H1 (cell line): Measurements from ENCODE around the gene NDUFB4. TPM values are rescaled to one million over a fixed set of nuclear protein-coding genes. Genes with fewer than 3 reads are reported as not detected.

ENCODE experiments used
- ASH2L ChIP-seq: fragments of 200-600, 300-600 bp; sonication (generic); IDR thresholded peaks from one replicate; pipeline ENCODE4 v1.7.1; 2017; ENCODE audit warnings: low read length
- BCL11A ChIP-seq, 2 experiments: IDR thresholded peaks; one replicate each; pipeline ENCODE4 v1.6.1; 2011; ENCODE audit warnings: low read depth in 2 of 2, low read length in 2 of 2, mild to moderate bottlenecking in 2 of 2
- CEBPB ChIP-seq: IDR thresholded peaks from 2 replicates; pipeline ENCODE4 v1.6.1; 2012; ENCODE audit warnings: low read depth, low read length
- CREB1 ChIP-seq: IDR thresholded peaks from 2 replicates; pipeline ENCODE4 v1.6.1; 2012; ENCODE audit warnings: inconsistent platforms
- GABPA ChIP-seq: IDR thresholded peaks from 2 replicates; pipeline ENCODE4 v1.6.1; 2011; ENCODE audit warnings: mild to moderate bottlenecking, low read length, moderate library complexity, borderline replicate concordance; ENCODE audit not compliant: insufficient read depth
- GTF2F1 ChIP-seq: IDR thresholded peaks from 2 replicates; pipeline ENCODE4 v1.6.1; 2012; ENCODE audit warnings: low read depth, low read length, improper control_type of control experiment, borderline replicate concordance
- HDAC2 ChIP-seq, 2 experiments: fragments of 300-600 bp in 1 of 2; sonication (generic) in 1 of 2; IDR thresholded peaks; 2 replicates each; pipeline ENCODE4 v1.6.1; 2011 to 2012; ENCODE audit warnings: low read depth in 2 of 2, low read length in 2 of 2, mild to moderate bottlenecking in 2 of 2, moderate library complexity in 2 of 2, borderline replicate concordance in 1 of 2, inconsistent platforms in 1 of 2
- JUN ChIP-seq: IDR thresholded peaks from 2 replicates; pipeline ENCODE4 v1.6.1; 2011; ENCODE audit warnings: low read depth, mild to moderate bottlenecking, improper control_type of control experiment, low read length
- KDM5A ChIP-seq: fragments of 200-600 bp; IDR thresholded peaks from 2 replicates; pipeline ENCODE4 v1.7.1; 2012; ENCODE audit warnings: mild to moderate bottlenecking, low read length, inconsistent platforms, mixed read lengths
- MAFK ChIP-seq: IDR thresholded peaks from 2 replicates; pipeline ENCODE4 v1.6.1; 2012; ENCODE audit warnings: low read depth, mild to moderate bottlenecking, improper control_type of control experiment, low read length
- PHF8 ChIP-seq: fragments of 200-600 bp; sonication (generic); conservative IDR thresholded peaks from 2 replicates; pipeline ENCODE4 v1.7.1; 2012; ENCODE audit warnings: low read depth, mild to moderate bottlenecking, inconsistent platforms, low read length, moderate library complexity
- POLR2A ChIP-seq, 2 experiments: IDR thresholded peaks; 1 replicate in 1 of 2; 2 replicates in 1 of 2; pipeline ENCODE4 v1.6.1; 2011; ENCODE audit warnings: low read depth in 2 of 2, low read length in 2 of 2, mild to moderate bottlenecking in 2 of 2; ENCODE audit errors: control extremely low read depth in 1 of 2
- RNF2 ChIP-seq: fragments of 200-900, 300-1000 bp; sonication (generic); IDR thresholded peaks from 2 replicates; pipeline ENCODE4 v1.7.1; 2016; ENCODE audit warnings: borderline replicate concordance, low read depth, mild to moderate bottlenecking, antibody characterized with exemption, low read length; ENCODE audit not compliant: poor library complexity, severe bottlenecking; ENCODE audit errors: missing control alignments
- SIRT6 ChIP-seq: IDR thresholded peaks from one replicate; pipeline ENCODE4 v1.7.1; 2012; ENCODE audit warnings: low read length, inconsistent platforms
- SP1 ChIP-seq: IDR thresholded peaks from 2 replicates; pipeline ENCODE4 v1.6.1; 2011; ENCODE audit warnings: low read depth, low read length
- polyA plus RNA-seq, 7 experiments: library from polyadenylated mRNA; depleted of rRNA in 3 of 7; stranded (reverse) in 5 of 7; unstranded in 2 of 7; fragments of >200 nt in 5 of 7; fragments of 200-250 nt in 2 of 7; gene quantifications; 1 replicate in 5 of 7; 2 replicates in 1 of 7; 4 replicates in 1 of 7; pipeline versions ENCODE4 v1.2.1 to v1.2.3, GENCODE V29; 2011 to 2013; ENCODE audit warnings: missing spikeins in 2 of 7, mixed read lengths in 2 of 7
- total RNA-seq: library from RNA; stranded (reverse); fragmentation: NEBNext Ultra II Directional; extraction: Animal tissue kit (Norgen Biotek cat#: 25700); gene quantifications from 2 replicates; pipeline ENCODE4 v1.2.1, GENCODE V29; 2021
- TF ChIP-seq, protein P1 (sequence below): IDR thresholded peaks from 2 replicates; pipeline ENCODE4 v1.6.1; 2012; ENCODE audit warnings: low read length, inconsistent platforms

NDUFB4 gene
- total and polyA plus RNA-seq, 2 of the 8 experiments (the other 6 are each of a cell fraction or from before 2014, with no cell fraction given), result 184 to 382 TPM

DNA sequence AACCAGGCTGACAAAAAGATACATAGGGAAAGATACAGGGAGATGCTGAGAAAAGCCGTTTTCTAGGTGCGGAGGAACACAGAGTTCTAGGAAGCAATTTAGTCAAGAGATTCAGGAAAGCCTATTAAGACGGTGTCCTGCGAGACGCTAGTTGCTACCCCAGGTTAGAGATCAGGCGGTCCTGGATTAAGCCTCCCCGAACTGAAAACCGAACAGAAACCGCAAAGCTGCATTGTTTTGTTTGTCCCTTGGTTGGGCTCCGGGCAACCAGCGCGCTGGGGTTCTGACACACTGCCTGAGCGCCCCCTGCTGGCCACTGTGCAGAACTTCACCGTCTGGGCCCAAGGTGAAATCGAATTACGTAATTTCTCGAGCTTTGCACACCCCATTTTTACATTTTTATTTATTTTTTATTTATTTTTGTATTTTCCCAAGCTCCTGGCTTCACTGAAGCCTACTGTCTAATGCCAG is 37.3 kb upstream of the NDUFB4 start (continued):
- TF ChIP-seq GTF2F1 (peak; percentile 28; the same call in 1 of the 2 replicates), RNF2 (no peak), GABPA (no peak), JUN (0 out of 2 replicates have a peak, but pooled peaks have one; percentile 44), MAFK (no peak), HDAC2 (IDR thresholded peaks at IDR 0.05; ENCODE audit: borderline replicate concordance in 1 of 2, low read depth in 2 of 2, low read length in 2 of 2) (no peak), ASH2L (no peak), KDM5A (peak; percentile 65; the same call in 1 of the 2 replicates), CREB1 (peak; percentile 56; the same call in 1 of the 2 replicates), SP1 (0 out of 2 replicates have a peak, but pooled peaks have one; percentile 25), CEBPB (peak; percentile 89), PHF8 (no peak), SIRT6 (no peak), BCL11A (IDR thresholded peaks at IDR 0.05; ENCODE audit: low read depth in 2 of 2, low read length in 2 of 2) (no peak), POLR2A (IDR thresholded peaks at IDR 0.05; ENCODE audit: control extremely low read depth in 1 of 2, low read depth in 2 of 2, low read length in 2 of 2) (peak in 1 of 2 experiments; percentile 52; a peak in 2 of 3 replicates)
- TF ChIP-seq, protein P1, sequence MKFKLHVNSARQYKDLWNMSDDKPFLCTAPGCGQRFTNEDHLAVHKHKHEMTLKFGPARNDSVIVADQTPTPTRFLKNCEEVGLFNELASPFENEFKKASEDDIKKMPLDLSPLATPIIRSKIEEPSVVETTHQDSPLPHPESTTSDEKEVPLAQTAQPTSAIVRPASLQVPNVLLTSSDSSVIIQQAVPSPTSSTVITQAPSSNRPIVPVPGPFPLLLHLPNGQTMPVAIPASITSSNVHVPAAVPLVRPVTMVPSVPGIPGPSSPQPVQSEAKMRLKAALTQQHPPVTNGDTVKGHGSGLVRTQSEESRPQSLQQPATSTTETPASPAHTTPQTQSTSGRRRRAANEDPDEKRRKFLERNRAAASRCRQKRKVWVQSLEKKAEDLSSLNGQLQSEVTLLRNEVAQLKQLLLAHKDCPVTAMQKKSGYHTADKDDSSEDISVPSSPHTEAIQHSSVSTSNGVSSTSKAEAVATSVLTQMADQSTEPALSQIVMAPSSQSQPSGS, result peak; percentile 99
